PC-9 (cell line): ENCODE measurements around the gene AVPI1. TPM values are rescaled to one million over a fixed set of nuclear protein-coding genes. Genes with fewer than 3 reads are reported as not detected.
A peak's percentile ranks its signal among the peaks of the same experiment; 100 is the strongest.

ENCODE experiments used
- BruUV-seq: library from RNA; stranded (reverse); fragments of 400-500 nt; replicated peaks from 2 replicates; lab custom pipeline; 2021; lab: Mats Ljungman, UMichigan
- CTCF ChIA-PET: fragments of 300-600 bp; sonication (Branson Sonifier 250); formaldehyde crosslinking; loops from one replicate; lab custom pipeline; 2022; ENCODE audit warnings: antibody characterized with exemption; lab: Charles Lee
- POLR2A ChIA-PET: fragments of 300-600 bp; sonication (Branson Sonifier 250); formaldehyde crosslinking; loops from one replicate; lab custom pipeline; 2022; ENCODE audit warnings: antibody characterized with exemption; ENCODE audit not compliant: unreplicated experiment; lab: Charles Lee
- DNase-seq, 2 experiments: peaks; one replicate each; pipeline versions ENCODE4 v3.0.0 to v3.0.0-alpha.2; 2015 to 2022; ENCODE audit warnings: mixed read lengths in 1 of 2
- H2AFZ ChIP-seq: fragments of 200-600 bp; sonication (generic); 2 replicates; pipeline ENCODE4 v1.8.1; 2017; ENCODE audit warnings: antibody characterized with exemption
- H3F3A ChIP-seq: fragments of 200-600 bp; sonication (generic); 2 replicates; pipeline ENCODE4 v1.8.1; 2017; ENCODE audit warnings: antibody characterized with exemption, mild to moderate bottlenecking, low read depth; ENCODE audit not compliant: insufficient read depth
- H3K27ac ChIP-seq: fragments of 200-600 bp; sonication (generic); 2 replicates; pipeline ENCODE4 v1.6.1; 2016; ENCODE audit warnings: mixed run types
- H3K27me3 ChIP-seq: fragments of 200-600 bp; sonication (generic); 2 replicates; pipeline ENCODE4 v1.6.1; 2016; ENCODE audit warnings: low read depth, mixed run types; ENCODE audit not compliant: insufficient read depth
- H3K36me3 ChIP-seq: fragments of 200-600 bp; sonication (generic); 2 replicates; pipeline ENCODE4 v1.6.1; 2016; ENCODE audit warnings: low read depth, mixed run types
- H3K4me1 ChIP-seq: fragments of 200-600 bp; sonication (generic); replicated peaks from 2 replicates; pipeline ENCODE4 v1.6.1; 2016; ENCODE audit warnings: mixed run types; ENCODE audit not compliant: insufficient read depth
- H3K4me2 ChIP-seq: fragments of 200-600 bp; sonication (generic); 2 replicates; pipeline ENCODE4 v1.6.1; 2017; ENCODE audit warnings: mixed run types
- H3K4me3 ChIP-seq: fragments of 200-600 bp; sonication (generic); 2 replicates; pipeline ENCODE4 v1.6.1; 2016; ENCODE audit warnings: mixed run types
- H3K79me2 ChIP-seq: fragments of 200-600 bp; sonication (generic); 2 replicates; pipeline ENCODE4 v1.6.1; 2017; ENCODE audit warnings: low read depth, mixed run types
- H3K9me2 ChIP-seq: fragments of 200-600 bp; sonication (generic); 2 replicates; pipeline ENCODE4 v1.8.1; 2017; ENCODE audit warnings: mild to moderate bottlenecking; ENCODE audit not compliant: insufficient read depth
- H3K9me3 ChIP-seq: fragments of 200-600 bp; sonication (generic); 2 replicates; pipeline ENCODE4 v1.8.1; 2016; ENCODE audit warnings: low read depth; ENCODE audit not compliant: insufficient read depth
- H4K20me1 ChIP-seq: fragments of 200-600 bp; sonication (generic); 2 replicates; pipeline ENCODE4 v1.8.1; 2017; ENCODE audit not compliant: insufficient read depth
- EZH2 ChIP-seq: fragments of 200-600 bp; sonication (generic); IDR thresholded peaks from 2 replicates; pipeline ENCODE4 v1.8.0; 2017; ENCODE audit warnings: antibody characterized with exemption, low read depth
- intact Hi-C: fragments of 100-400 bp; cut with micrococcal nuclease; formaldehyde crosslinking; loops from one replicate; pipeline ENCODE4 v1.10.0; 2022; ENCODE audit not compliant: unreplicated experiment
- total RNA-seq: library from RNA; stranded (reverse); gene quantifications from 2 replicates; pipeline ENCODE4 v1.2.3, GENCODE V29; 2021
- TF ChIP-seq, protein P1 (sequence below): fragments of 200-600 bp; sonication (generic); conservative IDR thresholded peaks from 2 replicates; pipeline ENCODE4 v1.6.1; 2017; ENCODE audit warnings: mixed run types, antibody characterized with exemption, mild to moderate bottlenecking, moderate library complexity

The AVPI1 gene
- total RNA-seq, 1 experiment from 2014 or later: 20.5 TPM

DNA sequence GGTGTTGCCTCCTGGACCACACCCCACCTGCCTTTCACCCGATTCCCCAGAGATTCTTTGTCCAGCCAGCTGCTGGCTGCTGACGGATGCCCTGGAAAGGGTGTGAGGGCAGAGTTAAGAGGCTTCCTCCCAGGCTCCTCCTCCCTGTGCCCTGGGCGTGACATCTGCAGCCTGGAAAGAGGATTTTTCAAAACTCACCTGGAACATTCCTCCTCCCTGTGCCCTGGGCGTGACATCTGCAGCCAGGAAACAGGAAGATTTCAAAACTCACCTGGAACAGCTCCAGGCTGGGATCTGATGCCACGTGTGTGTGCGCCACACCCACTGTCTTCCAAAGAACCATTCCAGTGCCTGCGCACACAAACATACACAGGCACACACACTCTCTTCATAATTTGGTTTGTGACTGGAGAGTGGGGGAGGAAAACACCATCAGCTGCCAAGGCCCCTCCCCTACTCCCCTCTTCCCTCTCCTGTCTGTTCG is 31.7 kb upstream of the AVPI1 start:
- no peaks in the 10 kb centered on the region for H3K36me3 ChIP-seq

DNA sequence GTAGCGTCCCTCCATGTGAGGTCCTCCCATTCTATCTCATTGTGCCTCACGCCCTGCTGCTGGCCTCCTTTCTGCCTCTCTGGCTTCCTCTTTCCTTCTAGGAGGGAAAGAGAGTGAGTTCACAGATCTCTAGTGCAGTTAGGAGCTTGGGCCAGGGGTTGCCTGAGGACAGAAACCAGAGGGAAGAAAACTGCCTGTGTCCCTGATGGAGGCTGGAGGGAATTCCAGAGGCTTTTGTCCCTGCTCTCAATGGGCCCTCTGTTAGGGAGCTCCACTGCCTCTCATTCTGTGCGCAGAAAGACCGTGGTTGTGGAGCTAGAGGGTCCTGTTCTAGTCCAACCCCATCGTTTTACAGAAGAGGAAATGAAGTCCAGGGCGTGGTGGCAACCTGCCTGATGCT is 31.1 kb upstream of the AVPI1 start:
- Histone ChIP-seq H3K27ac (peak overlapping the region; percentile 59), H3K27me3 (no peaks in the 10 kb centered on the region), H3F3A (peaks cover 24% of the 10 kb centered on the region), H3K36me3 (no peaks in the 10 kb centered on the region), H3K79me2 (peaks cover 39% of the 10 kb centered on the region), H3K4me1 (peaks cover 46% of the 10 kb centered on the region), H3K9me3 (no peaks in the 10 kb centered on the region), H3K9me2 (no peaks in the 10 kb centered on the region), H2AFZ (no peak overlapping the region), H3K4me3 (no peak overlapping the region), H4K20me1 (no peaks in the 10 kb centered on the region), H3K4me2 (peak overlapping the region; percentile 86)
- CTCF ChIA-PET: interaction anchor here (1.5 kb wide), 1 partner anchor 9 kb away, joined by 12 read pairs; no protein-coding TSS in a partner anchor
- TF ChIP-seq EZH2: no peak
- TF ChIP-seq, protein P1, sequence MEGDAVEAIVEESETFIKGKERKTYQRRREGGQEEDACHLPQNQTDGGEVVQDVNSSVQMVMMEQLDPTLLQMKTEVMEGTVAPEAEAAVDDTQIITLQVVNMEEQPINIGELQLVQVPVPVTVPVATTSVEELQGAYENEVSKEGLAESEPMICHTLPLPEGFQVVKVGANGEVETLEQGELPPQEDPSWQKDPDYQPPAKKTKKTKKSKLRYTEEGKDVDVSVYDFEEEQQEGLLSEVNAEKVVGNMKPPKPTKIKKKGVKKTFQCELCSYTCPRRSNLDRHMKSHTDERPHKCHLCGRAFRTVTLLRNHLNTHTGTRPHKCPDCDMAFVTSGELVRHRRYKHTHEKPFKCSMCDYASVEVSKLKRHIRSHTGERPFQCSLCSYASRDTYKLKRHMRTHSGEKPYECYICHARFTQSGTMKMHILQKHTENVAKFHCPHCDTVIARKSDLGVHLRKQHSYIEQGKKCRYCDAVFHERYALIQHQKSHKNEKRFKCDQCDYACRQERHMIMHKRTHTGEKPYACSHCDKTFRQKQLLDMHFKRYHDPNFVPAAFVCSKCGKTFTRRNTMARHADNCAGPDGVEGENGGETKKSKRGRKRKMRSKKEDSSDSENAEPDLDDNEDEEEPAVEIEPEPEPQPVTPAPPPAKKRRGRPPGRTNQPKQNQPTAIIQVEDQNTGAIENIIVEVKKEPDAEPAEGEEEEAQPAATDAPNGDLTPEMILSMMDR: no peak
- intact Hi-C loops: loop anchor here (2.0 to 10.0 kb wide), 2 partner anchors 31 to 313 kb away; partner anchors contain the start of genes AVPI1 and RRP12
- BruUV-seq: no TSS peak
- POLR2A ChIA-PET: interaction anchor here (0.7 kb wide), 1 partner anchor 31 kb away, joined by 4 read pairs; the partner anchor contains the start of gene AVPI1
- no peak for DNase-seq

More for the DNA sequence above, 31.7 kb upstream of the AVPI1 start:
- BruUV-seq: no TSS peak
- Histone ChIP-seq H3K4me2 (peak overlapping the region; percentile 86), H3K9me2 (no peaks in the 10 kb centered on the region), H3K4me3 (no peak overlapping the region), H3K27ac (peak overlapping the region; percentile 59), H3K4me1 (peaks cover 46% of the 10 kb centered on the region), H2AFZ (no peak overlapping the region), H3K9me3 (no peaks in the 10 kb centered on the region), H4K20me1 (no peaks in the 10 kb centered on the region), H3F3A (peaks cover 24% of the 10 kb centered on the region), H3K27me3 (no peaks in the 10 kb centered on the region), H3K79me2 (peaks cover 39% of the 10 kb centered on the region)
- POLR2A ChIA-PET: interaction anchor here (0.6 to 0.7 kb wide), 3 partner anchors 31 to 255 kb away, joined by 3 to 5 read pairs (median 4); partner anchors contain the start of gene AVPI1
- intact Hi-C loops: loop anchor here (2.0 to 10.0 kb wide), 2 partner anchors 32 to 314 kb away; partner anchors contain the start of genes AVPI1 and RRP12
- TF ChIP-seq, protein P1: no peak
- no peak for TF ChIP-seq EZH2
- CTCF ChIA-PET: interaction anchor here (1.5 kb wide), 1 partner anchor 10 kb away, joined by 12 read pairs; no protein-coding TSS in a partner anchor
- peak; percentile 90 to 97 for DNase-seq

DNA sequence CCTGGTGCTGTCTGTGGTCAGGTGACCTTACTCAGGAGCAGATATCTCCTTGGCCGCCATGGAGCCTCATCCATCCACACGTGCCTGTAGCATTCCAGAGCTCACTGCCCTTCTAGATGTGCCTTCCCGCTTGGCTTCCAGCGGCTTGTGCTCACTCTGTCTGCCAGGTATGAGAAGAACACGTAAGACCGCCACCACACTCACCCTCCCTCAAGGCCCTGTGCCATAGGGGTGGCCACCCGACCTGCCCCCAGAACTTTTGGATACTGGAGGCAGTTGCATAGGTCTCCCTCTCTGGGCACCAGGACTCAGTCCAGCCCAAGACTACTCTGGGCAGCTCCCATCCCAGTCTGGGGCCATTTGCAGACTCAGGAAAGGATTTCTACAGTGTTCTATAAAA is 30.6 kb upstream of the AVPI1 start:
- no peaks in the 10 kb centered on the region for H4K20me1 ChIP-seq
- no peaks in the 10 kb centered on the region for H3K36me3 ChIP-seq
- peaks cover 44% of the 10 kb centered on the region for H3K79me2 ChIP-seq
- no peaks in the 10 kb centered on the region for H3K9me2 ChIP-seq
- TF ChIP-seq EZH2: no peak
- TF ChIP-seq, protein P1: no peak
- no peaks in the 10 kb centered on the region for H3K9me3 ChIP-seq
- intact Hi-C loops: loop anchor here (2.0 to 10.0 kb wide), 2 partner anchors 31 to 313 kb away; partner anchors contain the start of genes AVPI1 and RRP12
- POLR2A ChIA-PET: no interaction called here
- H3K4me2 ChIP-seq: peak overlapping the region; percentile 86
- H3F3A ChIP-seq: peaks cover 20% of the 10 kb centered on the region
- no peak overlapping the region for H2AFZ ChIP-seq
- DNase-seq: no peak
- BruUV-seq: no TSS peak
- H3K4me3 ChIP-seq: no peak overlapping the region
- CTCF ChIA-PET: interaction anchor here (0.6 to 1.5 kb wide), 2 partner anchors 9 to 14 kb away, joined by 8 to 12 read pairs; no protein-coding TSS in a partner anchor
- H3K4me1 ChIP-seq: peaks cover 46% of the 10 kb centered on the region
- H3K27ac ChIP-seq: peak overlapping the region; percentile 59
- no peaks in the 10 kb centered on the region for H3K27me3 ChIP-seq
